Measurements from ENCODE around the gene CMPK2. TPM values are rescaled to one million over a fixed set of nuclear protein-coding genes. Genes with fewer than 3 reads are reported as not detected.

The CMPK2 gene
- total RNA-seq, 1 experiment from 2014 or later = 26.6 TPM

GRCh38 chr2:6887751-6888192, 22.1 kb upstream of the CMPK2 start:
- Mint-ChIP-seq H3K4me1 (ENCODE audit: low read depth, unreplicated experiment) (no peaks in the 10 kb centered on the region), H3K36me3 (ENCODE audit: insufficient read depth, unreplicated experiment) (no peaks in the 10 kb centered on the region), H3K9me3 (ENCODE audit: low read depth, unreplicated experiment) (no peaks in the 10 kb centered on the region), H3K27me3 (ENCODE audit: unreplicated experiment) (peaks cover 15% of the 10 kb centered on the region), H3K4me3 (ENCODE audit: low read depth, unreplicated experiment) (no peak overlapping the region), H3K27ac (ENCODE audit: unreplicated experiment) (no peak overlapping the region)
- CTCF ChIA-PET = interaction anchor here (0.9 kb wide), 1 partner anchor 9 kb away, joined by 3 read pairs; no protein-coding TSS in a partner anchor
- intact Hi-C loops (cut with micrococcal nuclease; ENCODE audit: unreplicated experiment) = no loop called here
- no peak for TF ChIP-seq CTCF (IDR thresholded peaks at IDR 0.05; ENCODE audit: unreplicated experiment)
- DNase-seq = no peak
- no TSS peak for BruUV-seq (replicated peaks)

- CTCF ChIA-PET = no interaction called here
Observed at GRCh38 chr2:6885968-6886367, 20.3 kb upstream of the CMPK2 start.

GRCh38 chr2:6885551-6885950, 19.8 kb upstream of the CMPK2 start:
- CTCF ChIA-PET = no interaction called here
- no TSS peak for BruUV-seq (replicated peaks)
- no peak overlapping the region for H3K4me3 Mint-ChIP-seq (ENCODE audit: low read depth, unreplicated experiment)

More at GRCh38 chr2:6885968-6886367, 20.3 kb upstream of the CMPK2 start:
- TF ChIP-seq CTCF (IDR thresholded peaks at IDR 0.05; ENCODE audit: unreplicated experiment) = no peak
- no peaks in the 10 kb centered on the region for H3K36me3 Mint-ChIP-seq (ENCODE audit: insufficient read depth, unreplicated experiment)
- H3K4me1 Mint-ChIP-seq (ENCODE audit: low read depth, unreplicated experiment) = no peaks in the 10 kb centered on the region
- no peak for DNase-seq
- H3K27me3 Mint-ChIP-seq (ENCODE audit: unreplicated experiment) = peaks cover 15% of the 10 kb centered on the region
- no peak overlapping the region for H3K27ac Mint-ChIP-seq (ENCODE audit: unreplicated experiment)
- intact Hi-C loops (cut with micrococcal nuclease; ENCODE audit: unreplicated experiment) = no loop called here
- no TSS peak for BruUV-seq (replicated peaks)
- H3K9me3 Mint-ChIP-seq (ENCODE audit: low read depth, unreplicated experiment) = peaks cover 1% of the 10 kb centered on the region
- no peak overlapping the region for H3K4me3 Mint-ChIP-seq (ENCODE audit: low read depth, unreplicated experiment)

GRCh38 chr2:6883448-6884122, 17.9 kb upstream of the CMPK2 start:
- Mint-ChIP-seq H3K9me3 (ENCODE audit: low read depth, unreplicated experiment) (peaks cover 4% of the 10 kb centered on the region), H3K27ac (ENCODE audit: unreplicated experiment) (no peak overlapping the region), H3K36me3 (ENCODE audit: insufficient read depth, unreplicated experiment) (no peaks in the 10 kb centered on the region), H3K27me3 (ENCODE audit: unreplicated experiment) (peaks cover 15% of the 10 kb centered on the region), H3K4me1 (ENCODE audit: low read depth, unreplicated experiment) (peaks cover 7% of the 10 kb centered on the region), H3K4me3 (ENCODE audit: low read depth, unreplicated experiment) (no peak overlapping the region)
- no peak for TF ChIP-seq CTCF (IDR thresholded peaks at IDR 0.05; ENCODE audit: unreplicated experiment)
- intact Hi-C loops (cut with micrococcal nuclease; ENCODE audit: unreplicated experiment) = no loop called here
- no TSS peak for BruUV-seq (replicated peaks)
- no peak for DNase-seq
- CTCF ChIA-PET = no interaction called here

More at GRCh38 chr2:6885551-6885950, 19.8 kb upstream of the CMPK2 start:
- intact Hi-C loops (cut with micrococcal nuclease; ENCODE audit: unreplicated experiment) = no loop called here
- no peak overlapping the region for H3K27ac Mint-ChIP-seq (ENCODE audit: unreplicated experiment)
- H3K4me1 Mint-ChIP-seq (ENCODE audit: low read depth, unreplicated experiment) = no peaks in the 10 kb centered on the region
- TF ChIP-seq CTCF (IDR thresholded peaks at IDR 0.05; ENCODE audit: unreplicated experiment) = no peak
- H3K9me3 Mint-ChIP-seq (ENCODE audit: low read depth, unreplicated experiment) = peaks cover 4% of the 10 kb centered on the region
- peaks cover 15% of the 10 kb centered on the region for H3K27me3 Mint-ChIP-seq (ENCODE audit: unreplicated experiment)
- DNase-seq = no peak
- H3K36me3 Mint-ChIP-seq (ENCODE audit: insufficient read depth, unreplicated experiment) = no peaks in the 10 kb centered on the region

Measured in Calu3 (cell line).